HG03558 (cell line): ENCODE data around the gene KCNN3.
A peak's percentile ranks its signal among the peaks of the same experiment; 100 is the strongest.
"Not testable (repeated sequence)": the region's sequence is repeated elsewhere in the genome, so short reads cannot be mapped to it uniquely, and the experiment has no call there.

Experiments used
- ATAC-seq: cut with Tn5 transposase; IDR thresholded peaks from one replicate; pipeline ENCODE4 v1.9.1; 2021; ENCODE audit warnings: moderate number of reproducible peaks; ENCODE audit not compliant: unreplicated experiment; ENCODE audit errors: extremely low read depth

Gene KCNN3

DNA sequence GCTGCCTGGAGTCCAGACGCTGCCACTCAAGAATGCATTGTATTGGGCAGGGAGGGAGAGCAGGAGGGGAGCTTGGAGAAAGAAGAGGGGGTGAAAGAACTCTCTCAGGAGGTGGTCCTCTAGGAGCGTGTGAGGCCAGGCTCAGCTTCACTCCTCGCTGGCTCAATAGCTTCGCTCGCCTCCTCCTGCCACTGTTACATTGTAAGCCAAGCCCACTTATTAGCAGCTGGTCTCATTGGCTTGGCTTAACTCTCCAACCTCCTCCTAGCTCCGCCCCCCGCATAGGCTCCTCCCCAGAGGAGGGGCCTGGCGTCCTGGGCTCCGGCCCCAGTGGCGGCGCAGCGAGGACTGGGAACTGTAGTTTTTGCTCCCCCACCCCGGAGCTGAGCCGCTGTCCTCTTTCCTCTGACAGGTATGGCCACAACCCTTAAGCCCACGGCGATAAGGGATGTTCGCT is at the start of gene KCNN3:
KCNN3 (minus strand) TSS at position 167 of the 457 bp plus-strand sequence. CDS start 317 bp downstream, outside the sequence.
- peak; percentile 61 for ATAC-seq

DNA sequence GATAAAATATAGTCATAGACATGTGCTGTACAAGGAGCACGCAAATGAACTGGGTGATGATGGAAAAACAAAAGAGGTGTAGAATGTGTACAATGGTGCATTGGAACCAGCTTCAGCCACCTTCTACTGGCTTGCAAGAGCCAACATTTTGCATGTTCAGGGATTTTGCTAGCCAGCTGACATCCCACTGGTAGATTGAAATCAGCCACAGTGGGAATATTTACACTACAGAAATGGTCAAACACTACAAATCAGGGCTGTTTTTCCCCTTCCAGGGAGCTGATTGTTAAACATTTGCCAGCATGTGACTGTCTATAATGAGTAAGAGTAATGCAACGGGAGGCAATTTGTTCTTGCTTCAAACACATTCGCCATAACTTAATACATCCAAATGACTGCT is 43.2 kb upstream of the KCNN3 start:
- no peak for ATAC-seq

DNA sequence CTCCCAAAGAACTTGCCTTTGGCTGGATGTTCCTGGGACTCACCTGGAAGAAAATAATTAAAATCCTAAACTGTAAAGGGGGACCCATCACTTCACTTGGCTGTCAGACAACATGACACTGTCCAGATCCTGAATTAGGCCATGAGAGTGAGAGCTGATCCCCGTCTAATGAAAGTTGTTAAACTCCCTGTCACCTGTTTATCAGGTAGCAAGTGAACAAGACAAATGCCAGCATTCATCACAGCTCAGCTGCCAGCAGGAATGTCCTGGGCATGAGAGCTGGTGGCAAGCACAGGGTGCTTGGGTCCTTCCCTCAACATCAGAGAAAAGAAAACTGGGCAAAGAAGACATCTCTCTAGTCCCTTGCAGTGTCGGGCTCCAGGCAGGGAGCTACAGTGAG is 42.7 kb upstream of the KCNN3 start:
- ATAC-seq: no peak

DNA sequence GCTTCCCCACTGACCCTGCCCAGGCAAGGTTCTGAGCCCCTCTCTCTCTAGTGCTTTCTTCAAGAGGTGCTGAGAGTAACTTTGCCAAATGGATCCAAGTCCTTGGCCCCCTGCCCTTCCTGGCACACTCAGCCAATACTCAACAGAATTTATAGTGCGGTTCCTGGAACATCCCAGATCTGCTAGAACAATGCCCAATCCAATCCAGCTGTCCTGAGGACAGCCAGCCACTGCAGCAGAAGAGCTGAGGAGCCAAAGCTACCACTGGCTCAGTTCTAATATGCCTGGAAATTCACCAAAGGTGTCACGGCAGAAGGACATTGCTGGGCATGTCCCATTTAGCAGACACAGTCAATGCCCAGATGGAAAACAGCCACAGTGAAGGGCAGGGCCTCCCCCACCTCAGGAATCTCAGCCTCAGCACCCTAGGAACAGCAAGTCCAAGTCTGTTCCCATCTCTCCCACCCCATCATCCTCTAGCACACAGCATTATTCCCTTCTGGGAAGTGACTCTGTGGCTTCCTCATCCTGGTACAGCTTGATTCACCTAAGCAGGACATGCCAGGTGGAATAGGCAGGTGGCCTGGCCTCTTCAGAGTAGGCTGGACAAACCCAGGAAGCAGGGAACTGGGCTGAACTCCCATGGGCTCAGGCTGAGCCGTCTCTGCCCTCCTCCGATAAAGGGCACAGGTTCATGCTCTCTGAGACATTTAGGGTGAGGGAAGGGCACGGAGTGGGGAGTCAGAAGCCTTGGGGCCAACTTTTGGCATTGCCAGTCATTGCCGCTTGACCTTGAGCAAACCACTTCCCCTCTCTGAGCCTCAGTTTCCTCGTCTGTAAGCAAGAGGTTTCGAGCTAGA is 41.8 kb upstream of the KCNN3 start:
- no peak for ATAC-seq

DNA sequence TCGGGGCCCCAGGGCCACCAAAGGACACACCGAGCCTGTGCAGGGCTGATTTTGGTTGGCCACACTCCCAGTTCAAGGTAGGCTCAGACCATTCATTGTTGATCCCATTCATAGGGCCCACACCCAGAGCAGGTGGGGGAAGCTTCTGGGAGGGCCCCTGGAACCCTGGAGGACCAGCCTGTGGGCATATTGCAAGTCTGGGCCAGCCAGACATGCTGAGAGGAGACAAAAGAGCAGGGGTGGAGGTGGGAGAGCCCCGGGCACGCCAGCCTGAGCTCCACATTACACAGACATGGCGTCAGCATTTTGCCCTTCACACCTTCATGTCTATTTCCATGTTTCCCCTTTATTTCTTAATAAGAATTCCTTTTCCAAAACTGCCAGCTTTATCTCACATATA is 40.8 kb upstream of the KCNN3 start:
- no peak for ATAC-seq

DNA sequence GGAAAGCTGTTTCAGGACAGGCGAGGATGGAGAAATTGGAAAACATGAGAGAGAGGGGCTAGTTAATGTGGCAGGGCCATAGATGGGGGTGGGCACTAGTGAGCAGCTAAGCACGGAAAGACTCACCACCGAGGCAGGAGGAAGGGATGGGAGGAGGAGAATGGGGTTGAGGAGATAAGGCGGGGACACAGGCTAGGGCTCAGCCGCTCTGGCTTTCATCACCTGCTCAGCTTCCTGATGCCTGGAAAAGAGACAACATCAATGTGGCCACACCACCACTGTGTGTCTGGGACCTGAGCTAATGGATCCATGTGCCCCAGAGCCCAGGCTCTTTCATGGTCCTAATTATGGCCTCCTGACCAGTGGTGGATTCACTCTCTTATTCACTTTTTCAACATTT is 38.9 kb upstream of the KCNN3 start:
- no peak for ATAC-seq

DNA sequence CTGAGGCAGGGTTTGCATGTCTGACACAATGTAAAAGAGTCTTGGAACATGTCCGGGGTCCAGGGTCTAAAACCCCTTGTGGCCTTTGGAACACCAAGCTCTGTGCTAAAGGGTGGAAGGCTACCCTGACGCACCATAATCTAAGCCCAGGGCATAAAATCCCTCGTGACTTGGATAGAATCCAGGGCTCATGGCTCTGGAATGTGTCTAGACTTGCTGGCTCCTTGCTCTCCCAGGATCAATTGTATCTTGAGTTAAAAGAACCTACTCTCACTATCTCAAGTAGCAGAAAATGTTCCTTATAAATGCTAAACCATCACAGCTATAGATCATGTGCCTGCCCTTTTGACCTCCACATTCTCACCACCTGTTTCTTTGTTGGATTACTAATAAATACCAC is 38.0 kb upstream of the KCNN3 start:
- not testable (repeated sequence) for ATAC-seq

DNA sequence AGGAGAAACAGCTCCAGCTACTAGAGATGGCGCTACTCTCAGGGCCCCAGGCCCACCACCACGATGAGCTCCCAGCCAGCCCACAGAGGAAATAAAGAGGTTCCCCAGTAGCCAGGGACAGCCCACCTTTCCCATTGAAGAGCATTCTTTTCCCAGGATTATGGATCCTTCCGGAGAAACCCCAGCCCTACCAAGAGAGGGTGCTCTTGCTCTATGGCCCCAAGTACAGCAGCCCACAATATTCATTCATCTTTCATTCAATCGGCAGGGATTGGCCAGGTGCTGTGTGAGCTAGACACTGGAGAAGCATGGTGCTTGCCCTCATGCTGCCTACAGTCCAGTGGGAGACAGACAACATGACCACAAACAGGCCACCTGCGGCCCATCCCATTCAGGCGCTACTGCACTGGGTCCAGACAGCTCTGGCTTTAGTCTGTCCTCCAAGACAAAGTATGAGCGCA is 36.6 kb upstream of the KCNN3 start:
- ATAC-seq: no peak

DNA sequence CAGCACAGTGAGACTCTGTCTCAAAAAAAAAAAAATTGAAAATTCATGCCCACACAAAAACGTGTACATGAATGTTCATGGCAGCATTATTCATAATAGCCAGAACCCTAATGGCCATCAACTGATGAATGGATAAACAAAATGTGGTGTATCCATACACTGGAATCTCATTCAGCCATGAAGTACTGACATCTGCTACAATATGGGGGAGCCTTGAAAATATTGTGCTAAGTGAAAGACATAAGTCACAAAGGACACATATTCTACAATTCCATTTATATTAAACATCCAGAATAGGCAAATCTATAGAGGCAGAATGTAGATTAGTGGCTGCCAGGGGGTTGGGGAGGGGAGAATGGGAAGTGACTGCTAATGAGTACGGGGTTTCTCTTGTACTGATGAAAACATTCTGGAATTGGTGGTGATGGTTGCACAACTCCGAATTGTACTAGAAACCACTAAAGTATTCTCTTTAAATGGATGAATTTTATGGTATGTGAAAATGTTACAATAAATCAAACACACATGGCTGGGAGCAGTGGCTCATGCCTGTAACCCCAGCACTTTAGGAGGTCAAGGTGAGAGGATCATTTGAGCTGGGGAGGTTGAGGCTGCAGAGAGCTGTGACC is 33.0 kb upstream of the KCNN3 start:
- ATAC-seq: no peak

GRCh38 chr1:154901591-154901990 is 31.5 kb upstream of the KCNN3 start:
- ATAC-seq: no peak

DNA sequence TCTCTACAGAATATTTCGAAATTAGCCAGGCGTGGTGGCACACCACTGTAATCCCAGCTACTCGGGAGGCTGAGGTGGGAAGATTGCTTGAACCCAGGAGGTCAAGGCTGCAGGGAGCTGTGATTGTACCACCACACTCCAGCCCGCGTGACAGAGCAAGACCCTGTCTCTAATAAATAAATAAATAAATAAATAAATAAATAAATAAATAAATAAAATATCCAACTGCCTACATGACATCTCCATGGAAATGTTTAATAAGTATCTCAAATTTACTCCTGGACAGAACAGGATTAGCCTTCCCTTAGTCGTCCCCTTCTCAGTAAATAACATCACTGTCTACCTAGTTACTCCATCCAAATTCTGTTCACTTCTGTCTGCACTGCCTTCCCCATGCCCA is 29.0 kb upstream of the KCNN3 start:
- ATAC-seq: no peak

DNA sequence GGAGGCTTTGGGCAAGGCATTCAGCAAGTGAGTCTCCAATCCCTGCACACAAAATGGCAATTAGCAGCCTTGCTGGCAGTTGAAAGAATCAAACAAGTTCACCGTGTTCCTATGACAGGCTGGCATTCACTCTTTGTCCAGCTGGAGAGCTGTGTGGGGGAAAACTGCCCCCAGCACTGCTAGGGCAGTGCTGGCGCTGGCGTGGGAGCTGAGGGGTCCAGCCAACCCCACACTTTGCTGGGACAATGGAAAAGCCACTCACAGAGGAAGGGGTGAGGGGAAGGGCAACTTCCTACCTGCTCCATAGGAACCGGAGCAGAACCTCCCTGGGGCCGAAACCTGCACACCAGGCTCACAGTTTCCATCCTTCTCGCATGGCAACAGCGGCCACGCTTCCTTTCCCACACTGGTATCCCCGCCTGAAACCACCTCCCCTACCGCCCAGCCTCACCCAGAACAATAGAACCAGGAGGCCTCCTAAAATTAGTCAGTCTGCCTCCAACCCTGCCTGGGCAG is 26.7 kb upstream of the KCNN3 start:
- ATAC-seq: no peak

GRCh38 chr1:154895798-154896197 is 25.7 kb upstream of the KCNN3 start:
- no peak for ATAC-seq

- no peak for ATAC-seq
These were observed 21.4 kb upstream of the KCNN3 start for GRCh38 chr1:154891452-154891851.

GRCh38 chr1:154888757-154889156 is 18.7 kb upstream of the KCNN3 start:
- no peak for ATAC-seq

DNA sequence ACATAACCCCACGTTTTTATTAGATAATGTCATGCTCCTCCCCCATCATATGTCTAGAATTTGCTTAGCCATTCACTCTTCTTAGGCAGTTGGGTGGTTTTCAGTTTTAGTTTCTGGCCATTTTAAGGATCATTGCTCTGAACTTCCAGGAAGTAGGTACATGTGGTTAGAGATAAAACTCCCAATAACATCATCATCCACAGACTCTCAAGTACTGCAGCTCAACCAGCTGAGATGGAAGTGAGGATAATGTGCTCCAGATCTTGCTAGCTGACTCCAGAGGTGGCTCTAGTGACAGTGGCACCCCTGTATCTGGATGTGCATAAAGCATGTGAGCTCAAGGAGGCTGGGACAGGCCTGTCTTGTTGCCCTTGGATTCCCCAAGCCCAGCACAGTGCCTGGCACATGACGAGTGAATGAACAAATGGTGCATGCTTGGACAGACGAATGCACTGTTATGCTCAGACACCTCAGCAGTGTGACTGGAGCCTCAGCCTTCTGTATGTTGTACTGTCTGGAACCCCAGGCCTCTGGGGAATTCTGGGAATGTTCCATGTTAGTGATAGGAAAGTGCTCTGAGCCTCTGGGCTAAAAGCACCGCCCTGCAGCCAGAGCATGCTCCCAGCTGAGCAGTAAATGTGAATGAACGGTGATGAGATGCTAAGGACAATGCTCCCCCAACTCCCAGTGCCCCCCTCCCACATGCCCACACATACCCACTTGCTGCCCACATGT is 16.4 kb upstream of the KCNN3 start:
- ATAC-seq: no peak

GRCh38 chr1:154884869-154885701 is 15.0 kb upstream of the KCNN3 start:
- no peak for ATAC-seq

DNA sequence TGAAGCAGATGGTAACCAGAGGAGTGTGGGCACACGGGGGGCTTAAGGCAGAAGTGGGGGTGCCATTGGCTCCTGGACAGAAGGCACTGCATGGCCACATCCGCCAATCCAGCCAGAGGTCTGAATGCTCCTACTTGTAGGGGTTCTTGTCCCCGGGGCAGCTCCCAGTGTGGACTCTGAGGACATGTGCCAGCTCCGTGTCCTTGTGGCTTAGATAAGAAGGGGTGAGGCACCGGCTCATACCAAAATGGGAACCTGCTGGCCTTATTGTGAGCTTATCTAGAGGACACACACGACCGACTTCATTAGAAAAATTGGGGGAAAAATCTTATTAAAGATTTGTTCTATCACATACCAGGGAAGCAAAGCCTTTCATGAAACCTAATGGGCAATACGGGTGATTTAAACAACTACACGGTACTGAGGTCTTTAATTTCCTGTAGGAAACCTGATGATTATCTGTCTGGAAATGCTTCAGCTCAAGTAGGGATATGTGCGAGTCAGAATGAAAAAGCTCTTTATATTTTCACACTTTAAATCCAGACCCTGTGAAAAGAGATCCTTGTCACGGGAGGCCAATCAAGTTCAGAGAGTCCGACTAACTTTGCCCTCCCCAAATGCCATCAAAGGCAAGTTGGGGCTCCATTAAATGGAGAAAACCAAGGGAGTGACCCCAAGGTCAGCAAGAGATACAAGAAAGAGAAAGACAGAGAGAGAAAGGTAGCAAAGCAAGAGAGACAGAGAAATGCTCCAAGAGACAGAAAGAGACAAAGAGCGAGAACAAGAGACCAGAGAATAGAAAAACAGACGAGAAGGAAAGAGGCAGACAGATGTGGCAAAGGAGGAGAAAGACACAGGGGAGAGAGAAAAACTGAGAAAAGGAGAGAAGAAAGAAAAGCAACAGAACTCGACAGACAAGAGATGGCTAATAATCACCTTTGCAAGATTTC is 14.1 kb upstream of the KCNN3 start:
- ATAC-seq: no peak
